ENCODE measurements around the gene DHX34. TPM values are rescaled to one million over a fixed set of nuclear protein-coding genes. Genes with fewer than 3 reads are reported as not detected.
"Not testable (repeated sequence)": the region's sequence is repeated elsewhere in the genome, so short reads cannot be mapped to it uniquely, and the experiment has no call there.

DHX34 gene
- total RNA-seq, 1 donor from 2014 or later = 8.1 TPM

- no peak for DNase-seq
- H3K27me3 ChIP-seq (ENCODE audit: low read depth) = peaks cover 95% of the 10 kb centered on the region
- intact Hi-C loops (cut with micrococcal nuclease) = no loop called here
- no peak overlapping the region for H3K27ac ChIP-seq (replicated peaks)
- H3K4me1 ChIP-seq = no peaks in the 10 kb centered on the region
- H3K9me3 ChIP-seq (replicated peaks) = no peaks in the 10 kb centered on the region
- no peaks in the 10 kb centered on the region for H3K36me3 ChIP-seq
- TF ChIP-seq CTCF (IDR thresholded peaks at IDR 0.05; ENCODE audit: borderline replicate concordance) = no peak
- H3K4me3 ChIP-seq = no peak overlapping the region
These were observed 59.2 kb downstream of the DHX34 start for GRCh38 chr19:47408156-47408938.

GRCh38 chr19:47411101-47411500 is 62.0 kb downstream of the DHX34 start:
- Histone ChIP-seq H3K4me3 (no peak overlapping the region), H3K9me3 (replicated peaks) (no peaks in the 10 kb centered on the region), H3K27ac (replicated peaks) (no peak overlapping the region), H3K36me3 (no peaks in the 10 kb centered on the region), H3K27me3 (ENCODE audit: low read depth) (peaks cover 94% of the 10 kb centered on the region), H3K4me1 (no peaks in the 10 kb centered on the region)
- no peak for TF ChIP-seq CTCF (IDR thresholded peaks at IDR 0.05; ENCODE audit: borderline replicate concordance)
- intact Hi-C loops (cut with micrococcal nuclease) = no loop called here
- DNase-seq = no peak

GRCh38 chr19:47411696-47412095 is 62.6 kb downstream of the DHX34 start:
- H3K4me3 ChIP-seq; DNase-seq; H3K4me1 ChIP-seq; H3K36me3 ChIP-seq; H3K27ac ChIP-seq (replicated peaks); H3K9me3 ChIP-seq (replicated peaks); intact Hi-C loops (cut with micrococcal nuclease): not testable (repeated sequence)
- peaks cover 94% of the 10 kb centered on the region for H3K27me3 ChIP-seq (ENCODE audit: low read depth)

GRCh38 chr19:47413941-47414340 is 64.8 kb downstream of the DHX34 start:
- Histone ChIP-seq H3K36me3 (no peaks in the 10 kb centered on the region), H3K27me3 (ENCODE audit: low read depth) (peaks cover 92% of the 10 kb centered on the region), H3K4me3 (no peak overlapping the region), H3K27ac (replicated peaks) (no peak overlapping the region), H3K9me3 (replicated peaks) (no peaks in the 10 kb centered on the region), H3K4me1 (peaks cover 5% of the 10 kb centered on the region)
- no peak for TF ChIP-seq CTCF (IDR thresholded peaks at IDR 0.05; ENCODE audit: borderline replicate concordance)
- intact Hi-C loops (cut with micrococcal nuclease) = no loop called here
- DNase-seq = no peak

DNA sequence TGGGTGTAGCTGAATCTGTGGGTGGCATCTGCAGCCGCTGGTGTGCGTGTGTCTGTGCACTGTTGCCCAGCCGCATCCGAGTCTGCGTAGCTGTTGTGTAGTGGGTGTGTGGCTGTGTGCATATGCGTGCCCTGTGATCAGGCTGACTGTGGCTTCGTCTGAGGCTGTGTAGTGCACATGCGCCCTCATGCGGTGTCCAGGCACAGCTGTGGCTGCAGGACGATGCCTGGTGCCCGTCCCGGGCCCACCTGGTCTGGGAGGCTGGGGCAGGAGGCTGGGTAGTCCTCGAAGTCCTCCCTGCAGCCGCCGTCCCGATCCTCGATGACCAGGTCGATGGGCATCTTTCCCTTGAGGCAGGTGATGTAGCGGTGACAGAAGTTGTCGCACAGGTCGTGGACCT is 65.4 kb downstream of the DHX34 start:
- Histone ChIP-seq H3K27me3 (ENCODE audit: low read depth) (peaks cover 92% of the 10 kb centered on the region), H3K4me3 (no peak overlapping the region), H3K4me1 (peaks cover 5% of the 10 kb centered on the region), H3K36me3 (no peaks in the 10 kb centered on the region), H3K27ac (replicated peaks) (no peak overlapping the region), H3K9me3 (replicated peaks) (no peaks in the 10 kb centered on the region)
- intact Hi-C loops (cut with micrococcal nuclease) = no loop called here
- no peak for TF ChIP-seq CTCF (IDR thresholded peaks at IDR 0.05; ENCODE audit: borderline replicate concordance)
- no peak for DNase-seq

GRCh38 chr19:47415953-47416642 is 67.0 kb downstream of the DHX34 start:
- Histone ChIP-seq H3K36me3 (no peaks in the 10 kb centered on the region), H3K4me3 (no peak overlapping the region), H3K9me3 (replicated peaks) (no peaks in the 10 kb centered on the region), H3K27me3 (ENCODE audit: low read depth) (peaks cover 97% of the 10 kb centered on the region), H3K4me1 (peaks cover 5% of the 10 kb centered on the region), H3K27ac (replicated peaks) (no peak overlapping the region)
- no peak for DNase-seq
- intact Hi-C loops (cut with micrococcal nuclease) = no loop called here
- no peak for TF ChIP-seq CTCF (IDR thresholded peaks at IDR 0.05; ENCODE audit: borderline replicate concordance)

Measured in left ventricle myocardium inferior (tissue), 1 donor.